H1 (cell line): Measurements from ENCODE around the gene ULK1. TPM values are rescaled to one million over a fixed set of nuclear protein-coding genes. Genes with fewer than 3 reads are reported as not detected.

Source experiments
- YY1 ChIP-seq: IDR thresholded peaks from 2 replicates; pipeline ENCODE4 v1.6.1; 2011; ENCODE audit warnings: low read depth, mild to moderate bottlenecking, low read length
- polyA plus RNA-seq, 7 experiments: library from polyadenylated mRNA; depleted of rRNA in 3 of 7; stranded (reverse) in 5 of 7; unstranded in 2 of 7; fragments of >200 nt in 5 of 7; fragments of 200-250 nt in 2 of 7; gene quantifications; 1 replicate in 5 of 7; 2 replicates in 1 of 7; 4 replicates in 1 of 7; pipeline versions ENCODE4 v1.2.1 to v1.2.3, GENCODE V29; 2011 to 2013; ENCODE audit warnings: missing spikeins in 2 of 7, mixed read lengths in 2 of 7
- total RNA-seq: library from RNA; stranded (reverse); fragmentation: NEBNext Ultra II Directional; extraction: Animal tissue kit (Norgen Biotek cat#: 25700); gene quantifications from 2 replicates; pipeline ENCODE4 v1.2.1, GENCODE V29; 2021

ULK1 gene
- total and polyA plus RNA-seq, 2 of the 8 experiments (the other 6 are each of a cell fraction or from before 2014, with no cell fraction given), result 13.0 to 44.1 TPM

DNA sequence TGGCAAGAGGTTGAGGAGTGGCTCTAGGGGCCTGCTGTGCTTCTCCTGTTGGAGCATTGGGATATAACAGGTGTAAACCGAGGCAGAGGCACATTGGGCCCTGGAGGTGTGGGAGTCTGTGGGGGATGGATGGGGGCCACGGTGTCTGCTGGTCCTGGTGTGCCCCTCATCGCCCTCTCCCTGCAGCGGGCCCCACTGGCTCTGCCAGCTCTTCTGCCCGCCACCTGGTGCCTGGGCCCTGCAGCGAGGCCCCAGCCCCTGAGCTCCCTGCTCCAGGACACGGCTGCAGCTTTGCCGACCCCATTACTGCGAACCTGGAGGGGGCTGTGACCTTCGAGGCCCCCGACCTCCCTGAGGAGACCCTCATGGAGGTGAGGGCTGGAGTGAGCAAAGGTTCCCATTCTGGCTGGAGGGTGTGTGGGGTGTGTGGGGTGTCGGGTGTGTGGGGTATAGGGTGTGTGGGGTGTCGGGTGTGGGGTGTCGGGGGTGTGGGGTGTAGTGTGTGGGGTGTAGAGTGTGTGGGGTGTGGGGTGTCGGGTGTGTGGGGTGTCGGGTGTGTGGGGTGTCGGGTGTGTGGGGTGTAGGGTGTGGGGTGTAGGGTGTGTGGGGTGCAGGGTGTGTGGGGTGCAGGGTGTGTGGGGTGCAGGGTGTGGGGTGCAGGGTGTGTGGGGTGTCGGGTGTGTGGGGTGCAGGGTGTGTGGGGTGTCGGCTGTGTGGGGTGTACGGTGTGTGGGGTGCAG, 24.1 kb downstream of the ULK1 start (continued):
- no peak for TF ChIP-seq YY1
